Glutamatergic neuron (in vitro differentiated cells): ENCODE measurements around the gene LLGL2. TPM values are rescaled to one million over a fixed set of nuclear protein-coding genes. Genes with fewer than 3 reads are reported as not detected.
A peak's percentile ranks its signal among the peaks of the same experiment; 100 is the strongest.

ENCODE experiments used
- DNase-seq: peaks from one replicate; pipeline ENCODE4 v3.0.0; 2022
- H3K27ac Mint-ChIP-seq: one replicate; pipeline ENCODE4 v1.8.0; 2020; ENCODE audit warnings: mild to moderate bottlenecking, mixed read lengths, inconsistent platforms; ENCODE audit not compliant: unreplicated experiment
- H3K27me3 Mint-ChIP-seq: one replicate; pipeline ENCODE4 v1.8.0; 2020; ENCODE audit warnings: mild to moderate bottlenecking, moderate library complexity, mixed read lengths, inconsistent platforms; ENCODE audit not compliant: unreplicated experiment
- H3K36me3 Mint-ChIP-seq: one replicate; pipeline ENCODE4 v1.8.0; 2020; ENCODE audit warnings: mild to moderate bottlenecking, mixed read lengths, inconsistent platforms; ENCODE audit not compliant: unreplicated experiment
- H3K4me1 Mint-ChIP-seq: one replicate; pipeline ENCODE4 v1.8.0; 2020; ENCODE audit warnings: mild to moderate bottlenecking, low read depth, mixed read lengths, inconsistent platforms; ENCODE audit not compliant: unreplicated experiment
- H3K4me3 Mint-ChIP-seq: one replicate; pipeline ENCODE4 v1.8.0; 2020; ENCODE audit warnings: mild to moderate bottlenecking, mixed read lengths, inconsistent platforms; ENCODE audit not compliant: unreplicated experiment
- H3K9me3 Mint-ChIP-seq: one replicate; pipeline ENCODE4 v1.8.0; 2020; ENCODE audit warnings: mild to moderate bottlenecking, moderate library complexity, mixed read lengths, inconsistent platforms; ENCODE audit not compliant: unreplicated experiment
- CTCF ChIP-seq: fragments of 200-600 bp; sonication (generic); IDR thresholded peaks from one replicate; pipeline ENCODE4 v1.5.0; 2021; ENCODE audit not compliant: partially characterized antibody, unreplicated experiment
- total RNA-seq: library from RNA; stranded (reverse); fragmentation: NEBNext Ultra II Directional; extraction: Animal tissue kit (Norgen Biotek cat#: 25700); gene quantifications from one replicate; pipeline ENCODE4 v1.2.1, GENCODE V29; 2021; ENCODE audit not compliant: unreplicated experiment

Gene LLGL2
- total RNA-seq, 1 donor from 2014 or later: 4.8 TPM

- no peak for TF ChIP-seq CTCF
- Mint-ChIP-seq H3K27ac (no peak overlapping the region), H3K4me1 (no peaks in the 10 kb centered on the region), H3K4me3 (peak overlapping the region; percentile 71), H3K36me3 (no peaks in the 10 kb centered on the region), H3K27me3 (peaks cover 5% of the 10 kb centered on the region), H3K9me3 (peaks cover 8% of the 10 kb centered on the region)
- DNase-seq: no peak
These were observed 11.9 kb upstream of the LLGL2 start for GRCh38 chr17:75513641-75514000.

DNA sequence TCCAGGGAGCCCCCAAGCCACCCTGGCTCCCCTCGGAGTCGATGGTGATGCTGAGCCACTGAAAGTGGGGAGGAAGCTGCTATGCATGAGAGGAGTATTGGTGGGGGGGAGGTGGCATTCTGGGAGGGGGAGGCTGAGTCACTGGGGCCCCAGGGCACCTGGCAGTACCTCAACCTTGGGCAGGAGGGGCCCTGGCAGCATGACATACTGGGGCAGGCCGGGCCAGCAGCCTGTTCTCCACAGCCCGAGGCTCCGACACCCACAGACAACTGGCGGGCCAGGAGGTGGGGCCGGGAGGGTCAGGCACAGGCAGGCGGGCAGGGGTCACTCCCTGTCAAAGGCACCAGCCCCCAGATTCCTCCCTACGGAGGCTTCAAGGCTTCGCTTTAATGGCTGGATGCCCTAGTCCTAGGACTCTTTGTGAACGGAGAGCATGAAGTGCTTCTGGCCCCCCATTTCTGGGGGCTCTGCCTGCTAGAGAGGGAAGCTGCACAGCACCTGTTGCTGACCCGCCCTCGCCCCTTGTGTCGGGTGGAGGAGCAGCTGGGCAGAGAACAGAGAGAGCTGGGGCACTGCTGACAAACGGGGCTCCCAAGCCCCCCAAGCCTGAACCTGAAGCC lies 11.1 kb upstream of the LLGL2 start:
- TF ChIP-seq CTCF: no peak
- H3K4me1 Mint-ChIP-seq: no peaks in the 10 kb centered on the region
- DNase-seq: peak; percentile 24
- peak overlapping the region; percentile 78 for H3K4me3 Mint-ChIP-seq
- H3K36me3 Mint-ChIP-seq: no peaks in the 10 kb centered on the region
- peaks cover 8% of the 10 kb centered on the region for H3K9me3 Mint-ChIP-seq
- no peak overlapping the region for H3K27ac Mint-ChIP-seq
- peaks cover 5% of the 10 kb centered on the region for H3K27me3 Mint-ChIP-seq

DNA sequence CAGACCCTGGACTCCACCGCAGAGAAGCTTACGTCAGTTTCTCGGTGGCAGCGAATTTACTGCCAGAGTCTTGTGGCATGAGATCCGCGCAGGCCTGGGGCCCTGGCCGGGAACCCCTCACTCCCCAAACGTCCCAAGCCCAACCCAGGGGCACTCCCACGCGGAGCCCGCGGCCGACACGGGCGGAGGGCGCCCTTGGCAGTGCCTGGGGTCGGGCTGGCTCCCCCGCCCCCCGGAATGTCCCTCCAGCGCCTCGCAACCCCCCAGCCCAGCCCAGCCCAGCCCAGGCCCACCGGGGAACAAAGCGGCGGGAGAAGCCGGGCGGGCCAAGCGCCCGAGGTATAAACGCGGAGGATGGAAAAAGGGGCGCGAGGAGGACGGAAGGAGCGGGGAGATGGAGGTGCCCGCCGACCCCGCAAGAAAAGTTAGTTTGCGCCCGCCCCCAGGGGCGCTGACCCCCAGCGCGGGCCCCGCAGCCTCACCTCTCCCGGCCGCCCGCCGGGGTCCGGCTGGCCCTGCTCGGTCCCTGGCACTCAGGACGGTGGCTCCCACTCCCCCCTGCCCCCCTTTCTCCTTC lies 10.5 kb upstream of the LLGL2 start:
- peak; percentile 31 for DNase-seq
- no peak for TF ChIP-seq CTCF
- peaks cover 5% of the 10 kb centered on the region for H3K27me3 Mint-ChIP-seq
- H3K9me3 Mint-ChIP-seq: peaks cover 8% of the 10 kb centered on the region
- H3K27ac Mint-ChIP-seq: no peak overlapping the region
- H3K4me3 Mint-ChIP-seq: peak overlapping the region; percentile 78
- H3K36me3 Mint-ChIP-seq: no peaks in the 10 kb centered on the region
- H3K4me1 Mint-ChIP-seq: no peaks in the 10 kb centered on the region

DNA sequence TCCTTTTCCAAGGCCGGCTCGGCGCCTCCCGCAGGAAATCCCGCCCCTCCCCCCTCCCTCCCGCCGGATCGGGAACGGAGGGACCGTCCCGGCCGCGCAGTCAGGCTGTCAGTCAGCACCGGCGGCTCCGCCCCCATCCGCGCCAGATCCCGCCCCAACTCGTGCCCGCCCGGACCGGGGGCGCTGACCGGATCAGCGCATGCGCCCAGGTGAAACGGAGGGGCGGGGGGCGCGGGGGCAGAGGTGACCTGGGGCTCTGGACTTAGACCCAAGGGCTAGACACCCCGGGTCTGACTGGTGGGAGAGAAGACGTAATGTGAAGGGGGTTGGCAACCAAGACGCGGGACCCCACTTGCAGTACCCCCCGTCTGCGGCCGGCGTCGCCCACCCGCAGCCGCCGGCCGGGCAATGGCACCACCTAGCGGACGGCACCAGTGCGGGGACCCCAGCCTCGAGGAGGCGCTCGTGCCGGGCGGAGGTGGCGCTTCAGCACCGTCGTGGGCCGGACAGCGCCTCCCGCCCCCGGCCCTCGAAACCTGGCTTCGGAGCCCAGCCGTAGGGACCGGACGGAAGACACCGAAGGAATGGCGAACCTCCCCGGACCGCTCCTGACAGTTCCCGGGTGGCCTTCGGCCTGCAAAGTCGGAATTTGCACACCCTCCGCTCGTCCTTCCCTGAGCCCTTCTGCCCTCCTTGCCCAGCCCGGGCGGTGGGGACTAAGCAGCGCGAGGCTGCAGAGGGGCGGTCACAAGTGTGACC lies 9.8 kb upstream of the LLGL2 start, which contains the start of gene CASKIN2:
TSS of gene CASKIN2 (minus strand) at position 42 of the 759 bp plus-strand sequence. CDS start 1,733 bp downstream, outside the sequence.
- DNase-seq: peak; percentile 97
- Mint-ChIP-seq H3K27me3 (peaks cover 5% of the 10 kb centered on the region), H3K27ac (no peak within 1 kb of the TSS), H3K9me3 (peaks cover 8% of the 10 kb centered on the region), H3K36me3 (no peaks in the 10 kb centered on the region), H3K4me1 (no peaks in the 10 kb centered on the region), H3K4me3 (peak within 1 kb of the TSS; percentile 78)
- TF ChIP-seq CTCF: peak; percentile 99

GRCh38 chr17:75516255-75516618 lies 9.3 kb upstream of the LLGL2 start, which contains the start of gene TSEN54:
TSS of gene TSEN54 (plus strand) at chr17:75516528. CDS start at chr17:75516561, 33 bp downstream.
- H3K36me3 Mint-ChIP-seq: no peaks in the 10 kb centered on the region
- H3K27me3 Mint-ChIP-seq: peaks cover 4% of the 10 kb centered on the region
- H3K27ac Mint-ChIP-seq: no peak within 1 kb of the TSS
- DNase-seq: peak; percentile 99
- H3K4me3 Mint-ChIP-seq: peak within 1 kb of the TSS; percentile 86
- peaks cover 8% of the 10 kb centered on the region for H3K9me3 Mint-ChIP-seq
- no peak for TF ChIP-seq CTCF
- H3K4me1 Mint-ChIP-seq: no peaks in the 10 kb centered on the region
